AML-193 (cell line): Measurements from ENCODE around the gene HK3.

ENCODE experiments used
- DNase-seq, 2 experiments: peaks; one replicate each; lab custom pipeline; 2025; lab: John Stamatoyannopoulos, UW

The HK3 gene

GRCh38 chr5:176899296-176899891 is at the start of gene HK3:
Gene HK3 (minus strand): TSS chr5:176899346. CDS start chr5:176896159, 3,187 bp downstream.
- peak; percentile 87 to 94 for DNase-seq

- DNase-seq: no peak
These were observed 49.3 kb upstream of the HK3 start for GRCh38 chr5:176948458-176948857.

GRCh38 chr5:176947847-176948246 is 48.7 kb upstream of the HK3 start:
- no peak for DNase-seq

- no peak for DNase-seq
These were observed 45.1 kb upstream of the HK3 start for GRCh38 chr5:176944268-176944667.

- DNase-seq: no peak
These were observed 44.7 kb upstream of the HK3 start for GRCh38 chr5:176943816-176944215.

GRCh38 chr5:176941951-176942350 is 42.8 kb upstream of the HK3 start:
- DNase-seq: no peak

GRCh38 chr5:176938472-176938871 is 39.3 kb upstream of the HK3 start:
- DNase-seq: no peak

GRCh38 chr5:176935017-176935416 is 35.9 kb upstream of the HK3 start:
- no peak for DNase-seq

- DNase-seq: no peak
These were observed 35.3 kb upstream of the HK3 start for GRCh38 chr5:176934309-176934930.

- DNase-seq: no peak
These were observed 30.5 kb upstream of the HK3 start for GRCh38 chr5:176929654-176930053.

GRCh38 chr5:176927562-176927961 is 28.4 kb upstream of the HK3 start:
- DNase-seq: no peak

GRCh38 chr5:176922817-176923216 is 23.7 kb upstream of the HK3 start:
- no peak for DNase-seq

GRCh38 chr5:176921714-176922113 is 22.6 kb upstream of the HK3 start:
- DNase-seq: no peak

GRCh38 chr5:176918613-176919012 is 19.5 kb upstream of the HK3 start:
- no peak for DNase-seq

- no peak for DNase-seq
These were observed 17.2 kb upstream of the HK3 start for GRCh38 chr5:176916337-176916736.

- no peak for DNase-seq
These were observed 16.8 kb upstream of the HK3 start for GRCh38 chr5:176915906-176916305.

- no peak for DNase-seq
These were observed 13.0 kb upstream of the HK3 start for GRCh38 chr5:176912115-176912514.

GRCh38 chr5:176908675-176909368 is 9.7 kb upstream of the HK3 start:
- DNase-seq: peak; percentile 56 to 75

- DNase-seq: no peak
These were observed 7.7 kb upstream of the HK3 start for GRCh38 chr5:176906796-176907195.

- no peak for DNase-seq
These were observed 7.0 kb upstream of the HK3 start for GRCh38 chr5:176906126-176906525.

- no peak for DNase-seq
These were observed 5.1 kb upstream of the HK3 start for GRCh38 chr5:176904276-176904675.

GRCh38 chr5:176902911-176903664 is 3.9 kb upstream of the HK3 start:
- DNase-seq: no peak
